Mesenchymal stem cell (in vitro differentiated cells and primary cell): Measurements from ENCODE around the gene UTS2R.
"Not testable (repeated sequence)": the region's sequence is repeated elsewhere in the genome, so short reads cannot be mapped to it uniquely, and the experiment has no call there.

Source experiments
- DNase-seq: peaks from one replicate; pipeline ENCODE4 v3.0.0-alpha.2; 2013
- H2AFZ ChIP-seq: one replicate; pipeline ENCODE4 v1.6.1; 2013; ENCODE audit warnings: low read depth, mild to moderate bottlenecking, control low read depth, inconsistent platforms, low read length, moderate library complexity
- H2AK5ac ChIP-seq: 2 replicates; pipeline ENCODE4 v1.6.1; 2013; ENCODE audit warnings: low read length, moderate library complexity, mild to moderate bottlenecking, inconsistent platforms; ENCODE audit not compliant: severe bottlenecking
- H2BK120ac ChIP-seq: one replicate; pipeline ENCODE4 v1.6.1; 2013; ENCODE audit warnings: low read depth, mild to moderate bottlenecking, inconsistent platforms, low read length, moderate library complexity
- H2BK12ac ChIP-seq, 2 experiments: one replicate each; pipeline ENCODE4 v1.6.1; 2013; ENCODE audit warnings: inconsistent platforms in 2 of 2, low read length in 2 of 2, mild to moderate bottlenecking in 2 of 2, moderate library complexity in 2 of 2, control low read depth in 1 of 2
- H2BK15ac ChIP-seq: one replicate; pipeline ENCODE4 v1.6.1; 2013; ENCODE audit warnings: mild to moderate bottlenecking, low read depth, inconsistent platforms; ENCODE audit not compliant: poor library complexity, severe bottlenecking
- H2BK5ac ChIP-seq: 2 replicates; pipeline ENCODE4 v1.6.1; 2013; ENCODE audit warnings: low read depth, mild to moderate bottlenecking, low read length, control low read depth, inconsistent platforms; ENCODE audit not compliant: poor library complexity, severe bottlenecking
- H3K14ac ChIP-seq, 2 experiments: one replicate each; pipeline ENCODE4 v1.6.1; 2013; ENCODE audit warnings: inconsistent platforms in 2 of 2, low read length in 2 of 2, control low read depth in 1 of 2, mild to moderate bottlenecking in 1 of 2, moderate library complexity in 1 of 2
- H3K18ac ChIP-seq, 2 experiments: one replicate each; pipeline ENCODE4 v1.6.1; 2013; ENCODE audit warnings: inconsistent platforms in 2 of 2, low read length in 2 of 2, control low read depth in 1 of 2, low read depth in 1 of 2, mild to moderate bottlenecking in 1 of 2
- H3K23ac ChIP-seq, 2 experiments: one replicate each; pipeline ENCODE4 v1.6.1; 2013; ENCODE audit warnings: inconsistent platforms in 2 of 2, low read length in 2 of 2, mild to moderate bottlenecking in 2 of 2, moderate library complexity in 2 of 2, control low read depth in 1 of 2
- H3K27ac ChIP-seq: 2 replicates; pipeline ENCODE4 v1.5.1; 2013; ENCODE audit warnings: mild to moderate bottlenecking, moderate library complexity, low read length, control low read depth, inconsistent platforms; ENCODE audit not compliant: poor library complexity, severe bottlenecking
- H3K27me3 ChIP-seq, 2 experiments: 2 replicates each; pipeline versions ENCODE4 v1.6.1 to v1.7.0; 2013; ENCODE audit warnings: low read length in 2 of 2, mild to moderate bottlenecking in 2 of 2, moderate library complexity in 2 of 2, control low read depth in 1 of 2, inconsistent platforms in 1 of 2; ENCODE audit not compliant: control insufficient read depth in 1 of 2, insufficient read depth in 1 of 2
- H3K36me3 ChIP-seq, 2 experiments: 2 replicates each; pipeline versions ENCODE4 v1.6.1 to v1.7.0; 2013; ENCODE audit warnings: low read length in 2 of 2, control low read depth in 1 of 2, inconsistent platforms in 1 of 2, low read depth in 1 of 2, mild to moderate bottlenecking in 1 of 2; ENCODE audit not compliant: insufficient read depth in 2 of 2, control insufficient read depth in 1 of 2
- H3K4ac ChIP-seq, 2 experiments: one replicate each; pipeline ENCODE4 v1.6.1; 2013; ENCODE audit warnings: inconsistent platforms in 2 of 2, low read length in 2 of 2, mild to moderate bottlenecking in 2 of 2, moderate library complexity in 2 of 2, control low read depth in 1 of 2, low read depth in 1 of 2
- H3K4me1 ChIP-seq: 2 replicates; pipeline ENCODE4 v1.6.1; 2013; ENCODE audit warnings: low read depth, low read length, control low read depth; ENCODE audit not compliant: control insufficient read depth, insufficient read depth
- H3K4me2 ChIP-seq: 2 replicates; pipeline ENCODE4 v1.6.1; 2013; ENCODE audit warnings: low read length, mild to moderate bottlenecking, inconsistent platforms; ENCODE audit not compliant: poor library complexity, severe bottlenecking
- H3K4me3 ChIP-seq, 2 experiments: 2 replicates each; pipeline versions ENCODE4 v1.5.1 to v1.7.0; 2013; ENCODE audit warnings: low read length in 2 of 2, mild to moderate bottlenecking in 2 of 2, control low read depth in 1 of 2, low read depth in 1 of 2; ENCODE audit not compliant: insufficient read depth in 1 of 2
- H3K79me1 ChIP-seq: replicated peaks from 2 replicates; pipeline ENCODE4 v1.6.1; 2013; ENCODE audit warnings: mild to moderate bottlenecking, control low read depth, low read length, inconsistent platforms; ENCODE audit not compliant: poor library complexity, severe bottlenecking
- H3K9ac ChIP-seq: 2 replicates; pipeline ENCODE4 v1.7.0; 2013; ENCODE audit warnings: mild to moderate bottlenecking, low read length, moderate library complexity
- H3K9me3 ChIP-seq: 2 replicates; pipeline ENCODE4 v1.7.0; 2013; ENCODE audit warnings: mild to moderate bottlenecking, low read length; ENCODE audit not compliant: control insufficient read depth
- H4K8ac ChIP-seq: one replicate; pipeline ENCODE4 v1.6.1; 2013; ENCODE audit warnings: inconsistent platforms, mild to moderate bottlenecking, low read length, moderate library complexity
- H4K91ac ChIP-seq: one replicate; pipeline ENCODE4 v1.6.1; 2013; ENCODE audit warnings: mild to moderate bottlenecking, low read length, inconsistent platforms
- WGBS: methylation state at CpG from one replicate; pipeline ENCODE4 v1.1.7; 2013; ENCODE audit warnings: mixed read lengths; 5-methylcytosine and 5-hydroxymethylcytosine counted together

Gene UTS2R

DNA sequence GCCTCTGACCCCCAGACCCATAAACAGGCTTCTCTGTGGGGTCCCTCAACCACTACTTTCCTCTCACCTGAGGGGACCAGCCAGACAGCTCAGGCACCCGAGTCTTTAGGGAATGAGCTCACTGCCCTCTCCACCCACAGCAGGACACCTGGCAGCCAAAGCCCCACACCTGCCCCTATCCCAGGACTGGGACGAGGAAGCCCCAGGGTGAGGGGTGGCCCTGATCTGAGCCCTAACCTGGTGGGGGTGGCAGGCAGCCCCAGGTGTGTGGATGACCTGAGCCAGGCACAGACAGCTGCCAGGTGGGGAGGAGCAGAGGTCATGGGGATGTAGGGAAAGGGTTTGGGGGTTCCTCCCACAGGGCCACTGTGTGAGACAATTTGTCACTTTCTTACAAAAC lies 14.2 kb upstream of the UTS2R start:
- 93% methylated on average over 1 of the region's 2 CpGs for WGBS
- no peak overlapping the region for H3K9ac ChIP-seq
- no peak overlapping the region for H3K14ac ChIP-seq
- H2BK120ac ChIP-seq = no peak overlapping the region
- H4K8ac ChIP-seq = no peak overlapping the region
- DNase-seq = no peak
- no peak overlapping the region for H3K4me3 ChIP-seq
- H3K27ac ChIP-seq = no peak overlapping the region
- H3K36me3 ChIP-seq = no peaks in the 10 kb centered on the region
- H3K23ac ChIP-seq = no peak overlapping the region
- H3K4me2 ChIP-seq = no peak overlapping the region
- no peak overlapping the region for H2BK5ac ChIP-seq
- no peak overlapping the region for H2AFZ ChIP-seq
- peaks cover 11 to 53% of the 10 kb centered on the region in 2 experiments for H3K27me3 ChIP-seq
- no peaks in the 10 kb centered on the region for H3K79me1 ChIP-seq
- H3K4me1 ChIP-seq = peaks cover 27% of the 10 kb centered on the region
- peak overlapping the region; percentile 58 for H2AK5ac ChIP-seq
- H3K9me3 ChIP-seq = no peaks in the 10 kb centered on the region
- H4K91ac ChIP-seq = no peak overlapping the region
- H2BK12ac ChIP-seq = no peak overlapping the region
- H3K4ac ChIP-seq = no peak overlapping the region
- H3K18ac ChIP-seq = no peak overlapping the region
- no peak overlapping the region for H2BK15ac ChIP-seq

DNA sequence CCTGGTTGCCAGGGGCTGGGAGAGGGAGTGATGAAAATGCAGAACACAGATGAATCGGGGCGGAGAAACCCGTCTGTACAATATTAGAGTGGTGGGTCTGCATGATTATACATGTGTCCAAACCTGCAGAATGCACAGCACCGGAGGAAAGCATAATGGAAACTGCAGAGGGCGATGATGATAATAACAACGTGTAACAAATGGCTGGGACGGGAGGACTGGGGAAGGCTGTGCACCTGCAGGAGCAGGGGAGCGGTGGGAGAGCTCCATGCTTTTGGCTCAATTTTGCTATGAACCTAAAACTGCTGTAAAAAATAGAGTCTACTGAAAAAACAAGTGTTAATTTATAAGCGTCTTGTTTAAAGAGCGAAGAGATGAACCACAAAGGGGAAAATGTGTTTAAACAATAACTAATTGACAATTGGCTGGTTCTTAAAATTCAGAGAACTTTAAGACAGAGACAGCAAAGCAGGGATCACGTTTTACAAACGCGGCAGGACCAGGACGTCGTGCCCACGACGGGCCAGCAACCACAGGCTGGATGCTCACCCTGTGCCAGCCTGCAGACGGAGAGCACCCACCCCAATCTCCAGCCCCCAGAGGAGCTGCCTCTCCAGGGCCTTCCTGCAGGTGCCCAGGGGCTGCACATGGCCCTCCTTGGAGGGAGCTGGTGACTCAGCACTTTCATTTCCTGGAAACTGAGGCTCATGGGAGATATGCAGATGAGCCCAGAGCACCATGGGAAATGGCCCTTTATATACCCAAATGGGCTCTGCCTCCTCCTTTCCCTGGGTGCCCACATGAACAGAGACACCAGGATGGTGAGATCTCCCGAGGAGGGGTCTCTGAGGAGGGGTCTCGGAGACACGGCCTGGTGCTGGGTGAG lies 12.9 kb upstream of the UTS2R start, which contains the start of gene TEX19:
Gene TEX19 (plus strand): TSS at position 783 of the 886 bp plus-strand sequence. CDS start 2,904 bp downstream, outside the sequence.
- WGBS = 74% methylated on average over 20 of the region's 21 CpGs

DNA sequence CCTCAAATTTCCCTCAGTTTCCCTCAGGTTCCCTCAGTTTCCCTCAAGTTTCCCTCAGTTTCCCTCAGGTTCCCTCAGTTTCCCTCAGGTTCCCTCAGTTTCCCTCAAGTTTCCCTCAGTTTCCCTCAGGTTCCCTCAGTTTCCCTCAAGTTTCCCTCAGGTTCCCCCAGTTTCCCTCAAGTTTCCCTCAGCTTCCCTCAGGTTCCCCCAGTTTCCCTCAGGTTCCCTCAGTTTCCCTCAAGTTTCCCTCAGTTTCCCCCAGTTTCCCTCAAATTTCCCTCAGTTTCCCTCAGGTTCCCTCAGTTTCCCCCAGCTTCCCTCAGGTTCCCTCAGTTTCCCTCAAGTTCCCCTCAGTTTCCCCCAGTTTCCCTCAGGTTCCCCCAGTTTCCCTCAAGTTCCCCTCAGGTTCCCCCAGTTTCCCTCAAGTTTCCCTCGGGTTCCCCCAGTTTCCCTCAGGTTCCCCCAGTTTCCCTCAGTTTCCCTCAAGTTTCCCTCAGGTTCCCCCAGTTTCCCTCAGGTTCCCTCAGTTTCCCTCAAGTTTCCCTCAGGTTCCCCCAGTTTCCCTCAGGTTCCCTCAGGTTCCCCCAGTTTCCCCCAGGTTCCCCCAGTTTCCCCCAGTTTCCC lies 12.0 kb upstream of the UTS2R start:
- not testable (repeated sequence) for H3K79me1 ChIP-seq, H4K8ac ChIP-seq, H2BK12ac ChIP-seq, H3K36me3 ChIP-seq, H3K14ac ChIP-seq, H3K4ac ChIP-seq, H3K9me3 ChIP-seq, H3K23ac ChIP-seq, H3K27ac ChIP-seq, H4K91ac ChIP-seq, H2BK5ac ChIP-seq, H3K18ac ChIP-seq, H2AK5ac ChIP-seq, H3K4me3 ChIP-seq, H2BK15ac ChIP-seq, H3K4me2 ChIP-seq, H2AFZ ChIP-seq, H2BK120ac ChIP-seq, H3K9ac ChIP-seq
- WGBS = 68% methylated on average over 1 of the region's 1 CpG
- peaks cover 11 to 44% of the 10 kb centered on the region in 2 experiments for H3K27me3 ChIP-seq
- peak; percentile 21 for DNase-seq
- peaks cover 27% of the 10 kb centered on the region for H3K4me1 ChIP-seq

More for the DNA sequence above, 12.9 kb upstream of the UTS2R start, which contains the start of gene TEX19:
- Histone ChIP-seq H2BK12ac (no peak within 1 kb of the TSS), H3K27me3 (peaks cover 11 to 53% of the 10 kb centered on the region in 2 experiments), H3K14ac (no peak within 1 kb of the TSS), H2BK15ac (no peak within 1 kb of the TSS), H2BK120ac (no peak within 1 kb of the TSS), H3K9me3 (no peaks in the 10 kb centered on the region), H3K18ac (no peak within 1 kb of the TSS), H3K9ac (no peak within 1 kb of the TSS), H3K4me2 (no peak within 1 kb of the TSS), H3K36me3 (no peaks in the 10 kb centered on the region), H4K8ac (peak within 1 kb of the TSS; percentile 79), H3K4me3 (no peak within 1 kb of the TSS), H3K23ac (no peak within 1 kb of the TSS), H3K4me1 (peaks cover 27% of the 10 kb centered on the region), H4K91ac (no peak within 1 kb of the TSS), H3K79me1 (no peaks in the 10 kb centered on the region), H2AK5ac (no peak within 1 kb of the TSS), H3K4ac (no peak within 1 kb of the TSS), H2AFZ (no peak within 1 kb of the TSS), H2BK5ac (no peak within 1 kb of the TSS), H3K27ac (no peak within 1 kb of the TSS)
- peak; percentile 40 for DNase-seq
